HG03135 (cell line): ENCODE measurements around the gene BUD13.

Experiments
- ATAC-seq: cut with Tn5 transposase; IDR thresholded peaks from one replicate; pipeline ENCODE4 v1.9.1; 2021; ENCODE audit warnings: mild to moderate bottlenecking, moderate library complexity; ENCODE audit not compliant: unreplicated experiment

BUD13 gene

DNA sequence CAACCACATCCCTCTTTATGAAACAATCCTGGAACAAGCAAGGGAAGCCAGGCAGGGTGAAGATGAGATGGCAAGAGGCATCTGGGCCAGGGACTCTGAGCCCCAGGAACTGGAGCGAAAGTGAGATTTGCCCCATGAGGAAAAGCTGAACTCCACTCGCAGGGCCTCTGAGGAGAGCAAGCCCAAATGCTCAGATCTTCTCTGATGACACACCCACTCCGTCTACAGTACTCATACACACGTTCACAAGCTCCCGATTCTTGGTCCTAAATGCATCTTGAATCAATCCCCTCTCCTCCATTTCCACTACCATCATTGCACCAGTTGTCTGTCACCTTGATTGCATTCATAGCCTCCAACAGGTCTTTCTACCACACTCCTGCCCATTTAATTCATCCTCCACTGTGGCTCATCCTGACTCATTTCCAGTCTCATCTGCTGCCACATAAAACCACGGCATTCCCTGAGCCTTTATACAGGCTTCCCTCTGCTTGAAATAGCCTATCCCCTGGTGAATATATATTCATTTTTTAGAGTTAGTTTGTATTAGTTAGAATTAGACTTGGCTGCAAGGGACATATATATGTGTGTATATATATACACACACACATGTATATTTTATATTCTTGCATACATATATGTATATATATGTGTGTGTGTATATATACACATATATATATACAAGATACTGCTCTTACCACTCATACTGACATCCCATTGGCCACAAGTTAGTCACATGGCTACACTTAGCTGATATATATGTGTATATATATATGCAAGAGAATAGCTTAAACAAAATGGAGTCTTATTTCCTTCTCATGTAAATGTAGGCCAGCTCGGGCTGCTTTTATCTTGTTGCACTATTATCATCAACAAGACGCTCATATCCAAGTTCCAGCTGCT is 20.3 kb upstream of the BUD13 start:
- no peak for ATAC-seq

DNA sequence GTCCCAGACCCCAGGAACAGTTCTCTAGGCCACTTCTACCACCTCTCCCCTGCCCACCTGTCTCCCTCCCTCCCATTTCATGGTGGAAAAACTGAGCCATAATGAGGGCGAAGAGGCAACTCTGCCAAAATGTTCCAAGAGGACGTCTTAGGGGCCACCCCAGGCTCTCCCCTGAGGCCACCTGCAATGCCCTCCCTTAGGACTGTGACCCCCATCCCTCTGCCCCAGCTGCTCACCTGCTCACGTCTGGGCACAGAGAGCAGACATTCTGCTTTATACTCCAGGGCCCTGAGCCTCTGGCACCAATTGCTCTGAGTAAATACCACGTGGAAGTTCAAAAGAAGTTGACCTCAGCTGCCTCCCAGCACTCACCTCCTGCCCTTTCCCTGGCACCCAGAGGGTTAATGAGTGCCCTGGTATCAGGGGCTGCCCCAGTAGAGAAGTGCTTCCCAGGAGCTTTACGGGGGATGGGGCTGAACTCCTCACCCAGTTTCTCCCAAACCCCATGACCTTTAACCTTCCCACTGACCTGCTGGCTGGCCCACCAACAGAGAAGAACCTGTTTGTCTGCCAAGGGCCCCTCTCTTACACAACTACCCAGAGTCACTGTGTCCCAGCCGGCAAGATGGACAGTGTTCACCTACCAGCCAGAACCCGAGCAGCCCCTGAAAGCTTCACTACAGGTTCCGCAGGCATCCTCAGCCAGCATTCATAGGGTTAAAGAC is 19.5 kb upstream of the BUD13 start:
- ATAC-seq: no peak

DNA sequence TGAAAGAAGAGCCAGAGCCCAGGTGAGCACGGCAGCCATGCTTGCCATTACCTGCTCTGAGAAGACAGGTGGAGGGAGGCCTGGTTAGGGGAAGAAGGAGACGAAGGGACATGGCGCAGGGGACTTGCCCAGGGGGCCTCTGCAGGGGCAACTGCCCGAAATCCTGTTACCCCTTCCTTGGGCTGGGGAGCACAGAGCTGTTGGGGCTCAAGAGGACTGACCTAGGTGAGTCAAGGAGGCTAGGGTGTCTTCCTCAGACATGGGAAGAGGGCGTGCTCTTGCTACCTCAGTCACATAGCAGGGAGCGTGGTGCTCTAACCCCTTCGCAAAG is 19.0 kb upstream of the BUD13 start, which contains the start of gene APOA5:
Gene APOA5 (minus strand): TSS at position 67 of the 331 bp plus-strand sequence. CDS start 19 bp downstream, at position 48.
- ATAC-seq: no peak

DNA sequence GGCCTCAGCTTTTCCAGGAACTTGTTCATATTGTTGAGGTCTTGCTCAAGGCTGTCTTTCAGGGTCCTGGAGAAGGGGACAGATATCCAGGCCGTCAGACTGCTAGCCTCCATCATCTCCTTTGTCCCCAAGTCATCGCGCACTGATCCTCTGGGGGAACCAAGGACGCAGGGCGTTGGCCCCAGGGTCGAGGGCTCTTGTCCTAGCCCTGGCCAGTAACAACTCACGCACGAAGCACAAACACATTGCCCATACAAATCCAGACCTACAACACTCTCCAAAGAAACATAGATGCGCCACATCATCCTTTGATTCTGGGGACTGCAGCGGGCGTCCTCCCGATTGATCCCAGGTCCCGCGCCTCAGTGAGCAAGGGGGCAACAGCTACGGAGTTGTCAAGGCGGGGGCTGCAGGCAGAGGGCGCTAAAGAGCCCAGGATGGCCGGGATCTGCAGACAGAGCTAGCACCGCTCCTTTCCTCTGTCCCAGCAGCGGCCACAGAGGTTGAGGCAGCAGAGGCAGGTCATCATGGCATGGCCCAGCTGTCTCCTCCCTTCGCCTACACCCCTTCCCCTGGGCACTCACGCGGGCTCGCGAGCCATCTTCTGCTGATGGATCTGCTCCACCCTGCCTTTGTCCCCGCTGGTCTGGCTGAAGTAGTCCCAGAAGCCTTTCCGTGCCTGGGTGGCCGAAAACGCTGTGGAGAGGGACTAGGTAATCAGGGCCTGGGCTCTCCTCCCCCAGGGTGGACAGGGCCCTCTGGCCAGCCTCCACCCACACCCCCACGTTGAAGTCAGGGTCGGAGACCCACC is 18.4 kb upstream of the BUD13 start:
- ATAC-seq: no peak

DNA sequence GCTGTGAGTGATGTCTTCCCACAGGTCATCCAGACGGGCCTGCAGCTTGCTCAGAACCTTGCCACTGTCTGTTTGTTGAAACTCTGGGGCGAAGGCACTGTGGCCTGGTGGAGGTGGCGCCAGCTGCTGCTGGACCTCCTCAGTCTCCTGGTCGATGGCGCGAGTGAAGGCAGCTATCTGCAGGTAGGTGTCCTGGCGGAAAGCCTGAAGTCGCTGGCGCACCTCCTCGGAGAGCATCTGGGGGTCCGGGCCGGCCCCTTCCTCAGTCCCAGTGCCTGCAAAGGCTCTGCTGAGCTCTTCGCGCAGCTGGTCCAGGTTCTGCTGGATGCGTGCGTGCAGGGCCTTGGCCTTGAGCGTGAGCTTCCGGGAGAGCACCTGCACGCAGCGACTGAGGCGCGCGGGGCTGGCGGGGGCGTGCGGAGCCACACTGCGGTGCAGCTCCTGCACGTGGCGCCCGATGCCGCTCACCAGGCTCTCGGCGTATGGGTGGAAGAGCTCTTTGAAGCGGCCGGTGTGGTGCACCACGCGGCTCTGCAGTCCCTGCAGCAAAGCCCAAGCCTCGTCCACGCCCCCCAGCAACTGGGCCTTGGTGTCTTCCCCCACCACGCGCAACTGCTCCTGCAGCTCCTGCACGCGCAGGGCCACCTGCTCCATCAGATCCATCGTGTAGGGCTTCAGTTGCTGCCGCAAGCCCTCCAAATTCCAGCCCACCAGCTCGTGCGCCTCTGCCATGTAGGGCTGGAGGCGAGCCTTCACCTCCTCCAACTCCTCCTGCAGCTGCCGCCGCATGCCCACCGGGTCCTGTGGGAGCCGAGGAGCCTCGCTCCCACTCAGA is 17.6 kb upstream of the BUD13 start:
- ATAC-seq: no peak

DNA sequence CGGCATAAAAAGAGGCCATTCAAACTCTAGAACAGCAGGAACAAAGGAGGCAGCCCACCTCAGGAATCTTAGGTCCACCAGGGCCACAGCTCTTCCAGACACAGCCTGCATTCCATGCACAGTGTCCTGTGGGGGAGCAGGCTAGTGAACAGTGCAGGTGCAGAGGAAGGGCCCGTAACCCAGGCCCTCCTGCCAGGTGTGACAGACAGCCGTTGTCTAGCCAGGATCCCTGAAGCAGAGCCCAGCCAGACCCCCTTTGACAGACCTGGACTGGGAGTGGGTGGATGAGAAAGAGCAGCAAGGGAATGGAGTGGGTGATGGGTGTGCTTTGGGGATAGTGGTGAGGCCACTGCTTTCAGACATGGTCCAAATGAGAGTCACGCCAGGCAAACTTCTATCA is 16.2 kb upstream of the BUD13 start:
- no peak for ATAC-seq

DNA sequence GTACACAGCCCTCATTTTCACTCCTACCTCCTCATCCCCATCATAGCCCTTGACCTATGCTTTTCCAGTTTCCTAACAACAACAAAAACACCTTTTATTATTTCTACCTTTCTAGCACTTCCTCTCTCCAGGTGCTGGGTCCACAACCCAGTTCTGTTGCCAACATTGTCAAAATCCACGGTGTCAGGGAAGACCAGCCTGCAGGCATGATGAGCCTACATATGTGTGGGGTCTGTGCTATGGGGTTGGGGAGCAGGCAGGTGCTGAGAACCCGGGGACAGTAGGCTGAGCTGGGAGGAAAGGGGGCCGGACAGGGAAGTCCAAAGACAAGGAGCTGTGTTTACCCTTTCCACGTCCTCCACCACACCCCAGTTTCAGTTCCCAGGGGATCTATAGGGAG is 15.7 kb upstream of the BUD13 start:
- ATAC-seq: no peak

DNA sequence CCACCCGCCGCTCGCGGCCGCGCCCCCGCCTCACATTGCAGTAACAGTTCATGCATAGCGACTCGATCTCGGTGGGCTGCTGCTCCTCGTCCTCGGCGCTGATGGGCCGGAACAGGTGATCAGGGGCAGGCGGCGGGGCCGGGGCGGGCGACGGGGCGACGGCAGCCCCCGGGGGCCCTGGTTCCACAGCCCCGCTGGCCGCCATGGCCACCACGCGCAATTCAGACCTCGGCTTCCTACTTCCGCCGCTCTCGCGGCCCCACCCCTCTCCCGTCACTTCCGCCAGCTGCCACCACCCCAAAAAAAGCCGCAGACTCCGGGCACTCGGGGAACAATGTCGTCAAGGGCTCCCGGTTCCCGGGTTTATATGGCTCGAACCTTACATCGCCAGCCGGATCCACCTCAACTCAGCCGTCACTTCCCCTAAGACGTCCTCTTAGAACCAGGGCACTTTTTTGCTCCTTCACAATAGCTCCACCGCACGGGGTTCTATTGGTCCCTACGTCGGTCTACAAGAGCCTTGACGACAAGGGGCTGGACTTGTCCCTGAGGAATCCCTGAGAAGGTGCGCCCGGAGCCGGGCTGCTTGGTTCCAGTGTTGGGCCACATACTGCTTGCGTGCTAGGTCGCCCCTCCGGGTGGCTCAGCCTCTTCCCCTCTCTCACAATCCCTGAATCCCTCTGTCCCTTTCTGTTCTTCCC is 15.1 kb upstream of the BUD13 start, which contains the start of gene ZPR1:
Gene ZPR1 (minus strand): TSS at position 238 of the 701 bp plus-strand sequence. CDS start 33 bp downstream, at position 205.
- ATAC-seq: peak; percentile 82

DNA sequence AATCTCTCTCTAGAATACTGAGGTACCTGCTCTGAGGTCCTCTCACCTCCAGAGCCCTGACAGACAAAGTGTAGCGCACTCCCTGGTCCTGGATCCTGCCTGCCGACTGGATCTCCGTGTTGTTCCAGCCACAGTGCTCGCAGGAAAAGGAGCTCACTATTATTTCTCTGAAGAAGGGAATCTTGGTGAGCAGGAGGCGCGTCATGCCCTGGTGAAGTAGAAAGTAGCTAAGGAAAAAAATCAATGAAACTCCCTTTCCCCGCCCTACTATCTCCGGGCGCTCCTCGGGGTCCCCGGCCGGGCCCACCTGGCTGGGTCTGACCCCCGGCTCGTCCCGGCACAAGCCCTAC is 14.6 kb upstream of the BUD13 start:
- ATAC-seq: peak; percentile 3

DNA sequence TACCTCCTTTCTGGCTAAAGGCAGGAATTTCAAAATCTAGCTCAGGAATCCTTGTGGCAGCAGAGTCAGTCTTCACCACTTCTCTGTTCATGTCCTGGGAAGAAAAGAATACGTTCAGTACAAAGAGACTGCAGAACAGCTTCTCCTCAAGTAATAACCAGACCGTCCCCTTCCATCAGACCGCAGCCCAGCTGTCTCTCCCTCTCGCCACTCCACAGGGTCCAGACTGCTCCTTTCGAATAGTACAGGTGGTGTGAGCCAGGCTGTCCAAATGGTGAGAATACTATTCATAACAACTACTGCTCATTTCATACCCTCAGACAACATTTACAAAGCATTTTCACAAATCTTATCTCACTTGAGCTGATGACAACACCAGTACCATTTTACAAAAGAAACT is 14.2 kb upstream of the BUD13 start:
- ATAC-seq: no peak

DNA sequence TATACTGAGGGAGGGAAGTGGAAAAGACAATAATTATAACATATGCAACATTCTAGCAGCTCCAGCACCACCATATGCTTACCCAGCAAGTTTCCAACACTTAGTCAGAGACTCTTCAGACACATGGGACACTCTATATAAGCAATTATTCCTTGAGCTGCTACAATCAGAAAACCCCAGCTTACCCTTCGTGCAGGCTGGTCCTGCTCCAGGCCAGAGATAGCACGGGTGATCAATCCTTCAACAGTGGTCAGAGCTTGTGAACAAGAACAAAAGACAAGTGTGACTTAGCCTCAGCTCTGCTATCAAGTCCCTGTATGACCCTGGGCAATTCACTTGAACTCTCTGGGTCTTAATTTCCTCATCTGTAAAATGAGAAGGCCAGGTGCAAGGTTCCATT is 13.5 kb upstream of the BUD13 start:
- ATAC-seq: no peak

DNA sequence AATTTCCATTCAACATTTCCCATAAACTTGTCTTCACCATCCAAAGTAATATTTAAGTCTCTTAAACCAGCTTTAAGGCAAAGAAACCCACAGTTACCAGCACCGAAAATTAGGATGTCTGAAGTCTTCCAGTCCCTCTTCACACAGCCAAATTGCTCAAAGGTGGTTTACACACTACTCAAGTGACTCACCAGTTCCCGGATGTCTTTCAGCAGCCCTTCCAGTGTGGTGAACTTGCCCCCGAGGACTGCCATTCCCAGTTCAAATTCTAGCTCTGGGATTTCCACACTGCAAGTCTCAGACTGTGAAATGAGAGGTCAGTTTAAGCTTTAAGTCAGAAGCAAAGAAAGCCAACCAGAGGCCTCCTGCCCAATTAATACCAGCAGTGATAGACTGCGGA is 9.9 kb upstream of the BUD13 start:
- ATAC-seq: no peak

DNA sequence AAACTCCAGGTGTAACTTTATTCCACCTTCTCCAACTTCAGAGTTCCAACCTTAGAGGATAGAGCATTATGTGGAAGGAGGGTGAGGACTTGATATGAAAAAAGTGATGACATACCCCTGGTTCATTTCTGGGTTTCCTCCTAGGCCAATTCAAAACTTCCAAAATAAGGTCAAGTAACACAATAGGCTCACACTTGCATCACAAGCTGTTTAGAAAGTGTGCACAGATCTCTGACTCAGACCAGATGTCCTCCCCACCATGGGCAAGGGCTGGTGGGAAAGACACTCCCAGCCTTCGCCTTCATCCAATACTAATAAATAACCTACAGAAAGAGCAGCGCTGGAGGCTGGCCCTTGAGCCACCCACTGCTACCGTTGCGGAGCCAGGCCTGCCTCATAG is 5.8 kb upstream of the BUD13 start:
- ATAC-seq: no peak

DNA sequence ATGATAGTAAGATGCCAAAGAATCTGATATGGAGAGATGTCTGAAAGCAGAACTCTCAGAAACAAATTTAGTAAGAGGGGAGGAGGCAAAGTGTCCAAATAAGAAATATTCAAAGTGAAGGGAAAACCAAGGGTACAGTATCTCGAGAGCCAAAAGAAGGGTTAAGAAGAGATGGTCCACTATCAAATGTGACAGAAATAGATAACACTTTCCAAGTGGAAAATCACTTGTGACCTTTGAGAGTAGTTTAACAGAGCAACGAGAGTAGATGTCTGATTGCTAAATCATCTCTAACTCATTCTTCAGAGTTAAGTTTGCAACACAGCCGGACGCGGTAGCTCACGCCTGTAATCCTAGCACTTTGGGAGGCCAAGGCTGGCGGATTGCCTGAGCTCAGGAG is 4.3 kb upstream of the BUD13 start:
- ATAC-seq: no peak

DNA sequence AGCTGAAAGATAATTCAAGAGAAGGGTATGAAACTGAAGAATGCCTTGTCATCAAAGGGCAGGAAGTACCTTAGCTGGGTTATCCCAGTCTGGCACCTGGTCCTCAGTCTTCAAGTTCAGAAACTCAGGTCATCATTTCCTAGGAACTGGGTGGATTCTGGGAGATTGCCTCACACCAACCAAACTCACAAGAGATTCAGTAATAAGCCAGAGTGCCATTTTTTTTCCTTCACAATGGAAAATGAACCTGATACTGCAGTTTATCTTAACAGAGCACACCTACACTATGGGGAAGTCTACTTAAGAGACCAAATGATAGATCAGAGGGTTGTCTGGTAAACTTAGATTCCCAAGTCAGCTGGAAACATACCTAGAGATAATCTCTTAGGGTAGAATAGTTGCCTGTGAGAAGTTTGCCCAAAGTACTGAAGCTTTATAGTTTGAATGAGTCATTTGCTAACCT is 3.8 kb upstream of the BUD13 start:
- no peak for ATAC-seq

DNA sequence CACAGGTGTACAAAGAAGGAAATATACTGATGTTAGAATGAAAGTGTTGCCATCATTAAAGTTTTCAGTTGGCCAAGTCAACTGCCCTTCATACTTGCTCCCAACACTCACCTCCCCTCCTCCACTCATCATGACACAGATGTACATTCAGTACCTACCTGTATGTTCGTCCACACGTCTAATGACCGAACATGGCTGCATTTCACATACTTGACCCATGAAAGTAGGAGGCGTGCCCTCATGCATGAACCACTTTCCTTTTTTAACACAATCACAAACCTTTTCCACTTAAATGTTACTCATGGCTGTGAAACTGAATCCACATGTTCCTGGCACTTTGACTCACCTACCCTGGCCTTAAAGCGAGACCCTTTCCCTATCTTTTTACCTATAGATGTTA is 3.2 kb upstream of the BUD13 start:
- ATAC-seq: no peak

DNA sequence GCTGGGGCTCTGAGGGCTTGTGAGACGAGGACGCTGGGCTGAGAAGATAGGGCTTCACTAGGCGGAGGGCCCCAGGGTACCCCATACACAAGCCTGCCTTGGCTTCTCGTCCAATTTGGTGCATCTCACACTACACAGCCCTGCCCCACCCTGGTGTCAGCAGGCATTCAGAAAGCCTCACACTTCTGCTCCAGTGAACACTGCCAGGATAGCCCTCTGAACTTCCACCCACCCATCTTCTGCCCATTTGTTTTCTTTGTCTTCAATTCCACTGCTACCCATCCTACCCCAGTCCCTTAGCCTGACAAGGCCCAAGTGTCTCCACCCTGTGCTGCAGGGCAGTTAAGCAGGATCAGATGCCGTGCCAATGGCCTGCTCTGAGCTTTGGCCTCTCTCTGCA is 1.9 kb upstream of the BUD13 start:
- no peak for ATAC-seq

DNA sequence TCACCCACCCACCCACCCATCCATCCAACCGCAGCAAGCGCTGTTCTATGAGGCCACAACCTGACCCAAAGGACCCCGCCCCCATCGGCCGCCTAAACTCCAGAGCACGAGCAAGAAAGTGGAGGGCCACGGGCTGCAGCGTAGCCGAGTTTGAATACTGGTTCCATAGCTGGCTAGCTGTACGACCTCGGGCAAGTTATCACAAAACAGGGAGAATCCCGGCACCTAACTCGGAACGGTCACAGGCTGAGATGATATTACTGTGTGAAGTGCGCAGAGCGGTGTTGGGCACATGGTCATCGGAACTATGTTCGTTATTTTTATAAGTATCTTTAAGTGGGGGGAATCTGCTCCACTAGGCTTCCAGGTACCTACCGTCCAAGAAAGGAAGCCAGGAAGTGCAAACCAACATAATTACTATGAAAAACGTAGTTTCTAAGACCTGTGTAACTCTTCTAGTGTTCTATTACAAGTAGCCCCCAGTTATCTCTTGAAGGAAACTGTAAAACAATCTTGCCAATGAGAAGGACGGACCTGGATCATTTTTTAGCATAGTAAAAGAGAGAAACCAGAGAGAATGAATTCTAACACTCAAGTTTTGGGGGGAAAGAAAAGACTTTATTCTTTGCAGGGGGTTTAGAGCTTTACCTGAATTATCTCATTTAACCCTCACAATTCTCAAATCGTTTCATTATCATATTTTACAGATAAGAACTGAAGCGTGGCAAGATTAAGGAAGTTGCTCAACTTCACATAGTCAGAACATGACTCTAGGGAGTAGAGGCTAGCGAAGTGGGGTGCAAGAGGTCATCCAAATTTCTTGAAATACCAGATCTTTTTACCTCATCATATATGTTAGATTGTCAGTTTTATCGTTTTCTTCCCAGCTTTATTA is 663 bp upstream of the BUD13 start:
- peak; percentile 45 for ATAC-seq

DNA sequence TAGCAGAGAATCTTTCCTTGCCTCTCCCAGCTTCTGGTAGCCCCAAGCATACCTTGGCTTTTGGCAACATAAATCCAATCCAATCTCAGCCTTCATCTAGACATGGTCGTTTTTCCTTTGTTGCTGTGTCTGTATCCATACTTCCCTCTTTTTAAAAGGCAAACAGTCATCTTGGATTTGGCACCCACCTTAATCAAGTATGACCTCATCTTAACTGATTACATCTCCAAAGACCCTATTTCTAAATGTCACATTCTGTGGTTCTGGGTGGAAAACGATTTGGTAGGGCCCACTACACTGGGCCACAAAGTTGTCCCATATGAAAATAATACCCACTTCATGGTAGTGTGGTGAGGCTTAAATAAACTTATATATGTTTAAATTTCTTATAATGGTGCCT is 852 bp downstream of the BUD13 start:
- no peak for ATAC-seq
